Right lobe of liver (tissue), 6 donors: ENCODE results near the gene CD164L2. TPM values are rescaled to one million over a fixed set of nuclear protein-coding genes. Genes with fewer than 3 reads are reported as not detected.

Source experiments
- ATAC-seq, 4 donors: fragments of 200-7000 bp; cut with Tn5 transposase; one replicate each; pipeline ENCODE4 v1.9.1; 2020; ENCODE audit warnings: mild to moderate bottlenecking in 4 of 4, moderate library complexity in 4 of 4
- DNase-seq, 3 donors: peaks; one replicate each; pipeline ENCODE4 v3.0.0-alpha.2; 2020
- H3K27ac ChIP-seq, 3 donors: fragments of 200-600 bp; one replicate each; pipeline ENCODE4 v1.8.0; 2022
- H3K27me3 ChIP-seq, 2 donors: fragments of 200-600 bp; one replicate each; pipeline ENCODE4 v1.8.0; 2022
- H3K36me3 ChIP-seq, 4 donors: fragments of 200-600 bp; sonication (generic) in 1 of 4; one replicate each; pipeline versions ENCODE4 v1.5.1 to v1.8.0; 2017 to 2022; ENCODE audit warnings: control low read depth in 1 of 4
- H3K4me1 ChIP-seq, 4 donors: fragments of 200-600 bp; sonication (generic) in 1 of 4; one replicate each; pipeline versions ENCODE4 v1.5.1 to v1.8.0; 2017 to 2022; ENCODE audit warnings: control low read depth in 1 of 4
- H3K4me3 ChIP-seq, 3 donors: fragments of 200-600 bp; one replicate each; pipeline ENCODE4 v1.8.0; 2022
- H3K9me3 ChIP-seq, 4 donors: fragments of 200-600 bp; sonication (generic) in 1 of 4; one replicate each; pipeline versions ENCODE4 v1.5.1 to v1.8.0; 2017 to 2022; ENCODE audit warnings: control low read depth in 1 of 4
- POLR2A ChIP-seq: fragments of 450-650 bp; IDR thresholded peaks from one replicate; pipeline ENCODE4 v1.6.1; 2017; ENCODE audit warnings: antibody characterized with exemption, mild to moderate bottlenecking
- WGBS: methylation state at CpG from one replicate; pipeline ENCODE4 v1.1.6; 2018; ENCODE audit warnings: low coverage, low lambda C conversion rate; ENCODE audit not compliant: insufficient coverage; ENCODE audit errors: missing lambda C conversion rate; 5-methylcytosine and 5-hydroxymethylcytosine counted together
- intact Hi-C, 2 donors: fragments of 100-400 bp; cut with DNase I; formaldehyde crosslinking; loops; one replicate each; pipeline versions ENCODE4 v1.11.2 to v1.14.1; 2022
- total RNA-seq, 6 experiments: library from RNA; depleted of rRNA in 2 of 6; stranded (reverse); fragments of >200 nt in 2 of 6; fragmentation: NEBNext Ultra II Directional in 3 of 6; extraction: Animal tissue kit (Norgen Biotek cat#: 25700) in 3 of 6; gene quantifications; one replicate each; pipeline versions ENCODE4 v1.1.0 to v1.2.4, GENCODE V29; 2016 to 2023
- TF ChIP-seq, protein P1 (sequence below), 4 donors: fragments of 200-600 bp in 3 of 4; fragments of 450-650 bp in 1 of 4; IDR thresholded peaks; one replicate each; pipeline versions ENCODE4 v1.5.1 to v1.8.0; 2016 to 2022; ENCODE audit warnings: antibody characterized with exemption in 4 of 4, mild to moderate bottlenecking in 2 of 4
- donor health status: DM: no; HTN: yes; CAD: no.
- donor health status: DM: no; HTN: no; CAD: no.
- donor health status: DM: no; HTN: no; CAD: no.
- donor health status: DM: no; HTN: yes; CAD: no.
- donor health status: DM: no; HTN: yes; CAD: no.

The CD164L2 gene
- total RNA-seq, 6 experiments from 2014 or later = 0.86 TPM; not detected in 5

DNA sequence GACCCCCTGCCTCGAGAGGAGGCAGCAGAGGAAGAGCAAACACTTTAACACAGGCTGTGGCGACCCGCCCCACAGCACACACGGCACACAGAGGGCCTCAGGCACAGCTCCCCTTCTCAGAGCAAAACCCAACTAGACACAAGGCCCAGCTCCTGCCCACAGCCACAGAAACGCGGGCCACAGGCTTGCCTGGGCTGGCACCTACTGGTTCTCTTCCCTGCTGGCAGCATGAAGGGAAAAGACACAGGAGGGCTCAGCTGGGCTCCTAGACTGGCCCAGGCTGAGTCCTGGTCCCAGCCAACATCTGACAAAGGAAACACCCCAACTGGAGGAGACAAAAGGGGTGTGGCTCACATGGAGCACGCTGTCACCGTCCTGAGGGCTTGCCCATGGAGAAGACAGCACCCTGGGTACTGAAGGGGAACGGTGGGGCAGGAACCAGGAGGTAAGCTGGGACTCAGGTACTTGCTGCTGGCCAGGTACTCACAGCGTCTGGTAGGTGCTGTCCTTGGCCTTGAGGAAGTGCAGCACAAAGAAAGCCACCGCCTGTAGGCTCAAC, 3.5 kb downstream of the CD164L2 start:
- Histone ChIP-seq H3K4me3 (no peak overlapping the region), H3K36me3 (no peaks in the 10 kb centered on the region), H3K4me1 (no peaks in the 10 kb centered on the region), H3K27ac (no peak overlapping the region), H3K27me3 (no peaks in the 10 kb centered on the region), H3K9me3 (no peaks in the 10 kb centered on the region)
- 73% methylated on average over 2 of the region's 11 CpGs for WGBS
- no peak for ATAC-seq
- DNase-seq = no peak
- TF ChIP-seq, protein P1, sequence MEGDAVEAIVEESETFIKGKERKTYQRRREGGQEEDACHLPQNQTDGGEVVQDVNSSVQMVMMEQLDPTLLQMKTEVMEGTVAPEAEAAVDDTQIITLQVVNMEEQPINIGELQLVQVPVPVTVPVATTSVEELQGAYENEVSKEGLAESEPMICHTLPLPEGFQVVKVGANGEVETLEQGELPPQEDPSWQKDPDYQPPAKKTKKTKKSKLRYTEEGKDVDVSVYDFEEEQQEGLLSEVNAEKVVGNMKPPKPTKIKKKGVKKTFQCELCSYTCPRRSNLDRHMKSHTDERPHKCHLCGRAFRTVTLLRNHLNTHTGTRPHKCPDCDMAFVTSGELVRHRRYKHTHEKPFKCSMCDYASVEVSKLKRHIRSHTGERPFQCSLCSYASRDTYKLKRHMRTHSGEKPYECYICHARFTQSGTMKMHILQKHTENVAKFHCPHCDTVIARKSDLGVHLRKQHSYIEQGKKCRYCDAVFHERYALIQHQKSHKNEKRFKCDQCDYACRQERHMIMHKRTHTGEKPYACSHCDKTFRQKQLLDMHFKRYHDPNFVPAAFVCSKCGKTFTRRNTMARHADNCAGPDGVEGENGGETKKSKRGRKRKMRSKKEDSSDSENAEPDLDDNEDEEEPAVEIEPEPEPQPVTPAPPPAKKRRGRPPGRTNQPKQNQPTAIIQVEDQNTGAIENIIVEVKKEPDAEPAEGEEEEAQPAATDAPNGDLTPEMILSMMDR (IDR thresholded peaks at IDR 0.05) = no peak
- no peak for TF ChIP-seq POLR2A
- intact Hi-C loops = no loop called here

DNA sequence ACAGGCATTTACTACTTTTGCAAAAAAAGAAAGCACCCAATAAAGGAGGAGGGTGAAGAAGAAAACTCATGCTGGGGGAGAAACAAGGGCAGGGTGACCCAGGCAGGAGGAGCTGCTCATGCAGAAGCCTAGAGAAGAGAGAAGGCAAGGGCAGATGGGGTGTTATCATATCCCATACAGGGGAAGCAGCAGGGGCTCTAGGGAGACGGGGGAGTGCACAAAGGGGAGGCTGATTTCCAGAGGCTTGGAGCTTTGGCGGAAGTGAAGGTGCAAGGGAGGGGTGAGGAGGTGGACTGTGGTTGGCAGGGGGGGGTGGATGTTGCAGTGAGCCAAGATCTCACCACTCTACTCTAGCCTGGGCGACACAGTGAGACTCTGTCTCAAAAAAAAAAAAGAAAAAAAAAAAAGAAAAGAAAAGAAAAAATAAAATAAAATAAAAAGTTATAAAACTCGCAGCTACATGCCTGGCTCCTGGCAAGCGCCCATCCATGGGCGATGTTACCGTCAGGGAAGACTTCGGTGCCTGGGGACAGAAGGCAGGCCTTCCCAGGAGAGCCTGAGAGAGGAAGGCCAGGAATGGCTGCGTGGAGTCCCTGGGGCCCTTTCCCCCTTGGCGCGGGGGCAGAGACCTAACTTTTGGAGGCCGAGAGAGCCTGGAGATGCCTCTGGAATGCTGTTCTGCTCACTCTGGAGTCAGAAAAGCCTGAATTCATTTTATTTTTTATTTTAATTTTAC, 5.2 kb downstream of the CD164L2 start:
- TF ChIP-seq, protein P1 (IDR thresholded peaks at IDR 0.05) = no peak
- TF ChIP-seq POLR2A = no peak
- 72% methylated on average over 9 of the region's 12 CpGs for WGBS
- DNase-seq = no peak
- Histone ChIP-seq H3K36me3 (no peaks in the 10 kb centered on the region), H3K4me3 (no peak overlapping the region), H3K27ac (no peak overlapping the region), H3K9me3 (no peaks in the 10 kb centered on the region), H3K27me3 (no peaks in the 10 kb centered on the region), H3K4me1 (no peaks in the 10 kb centered on the region)
- intact Hi-C loops = no loop called here
- ATAC-seq = no peak

DNA sequence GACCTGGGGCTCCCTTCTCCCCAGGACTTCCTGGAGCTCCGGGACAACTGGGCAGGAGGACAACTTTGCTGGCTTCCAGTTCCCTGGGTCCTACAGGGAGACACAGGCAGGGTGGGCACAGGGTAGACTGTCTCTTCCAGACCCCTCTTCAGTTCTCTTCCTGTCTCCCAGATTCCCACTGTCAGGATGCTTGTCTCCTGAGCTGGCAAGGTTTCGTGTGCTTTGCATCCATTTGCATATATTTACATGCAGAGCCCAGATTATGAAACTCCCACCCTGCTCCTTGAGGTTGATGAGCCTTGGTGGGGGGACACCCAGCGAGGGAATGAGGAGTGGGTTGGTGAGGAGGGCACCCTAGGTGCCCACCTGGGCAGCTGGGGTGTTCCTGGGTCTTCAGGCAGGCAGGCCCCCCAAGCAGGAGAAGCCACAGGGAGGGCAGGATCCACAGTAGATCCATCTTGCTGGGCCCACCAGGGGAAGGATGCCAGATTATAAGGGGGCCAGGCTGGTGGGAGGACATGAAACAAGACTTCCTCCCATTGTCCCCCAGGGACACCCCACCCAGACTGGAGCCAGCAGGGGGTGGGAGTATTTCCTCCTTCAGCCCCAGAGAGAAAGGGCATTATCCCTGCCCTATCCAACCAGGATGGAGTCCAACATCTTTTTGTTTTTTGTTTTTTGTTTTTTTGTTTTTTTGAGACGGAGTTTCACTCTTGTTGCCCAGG, 8.6 kb downstream of the CD164L2 start, which contains the start of gene FCN3:
TSS of gene FCN3 (minus strand) at position 463 of the 725 bp plus-strand sequence. CDS start at position 457, 6 bp downstream.
- Histone ChIP-seq H3K27ac (peak within 1 kb of the TSS; percentile 40 to 68 (median 50)), H3K4me3 (peak within 1 kb of the TSS; percentile 14 to 27 (median 21)), H3K9me3 (no peaks in the 10 kb centered on the region), H3K4me1 (no peaks in the 10 kb centered on the region), H3K36me3 (no peaks in the 10 kb centered on the region), H3K27me3 (no peaks in the 10 kb centered on the region)
- DNase-seq (no peak), ATAC-seq (peak; percentile 34 to 55 (median 46))
- intact Hi-C loops = no loop called here
- TF ChIP-seq, protein P1 (IDR thresholded peaks at IDR 0.05) = no peak
- TF ChIP-seq POLR2A = no peak
- 68% methylated on average over 2 of the region's 4 CpGs for WGBS

DNA sequence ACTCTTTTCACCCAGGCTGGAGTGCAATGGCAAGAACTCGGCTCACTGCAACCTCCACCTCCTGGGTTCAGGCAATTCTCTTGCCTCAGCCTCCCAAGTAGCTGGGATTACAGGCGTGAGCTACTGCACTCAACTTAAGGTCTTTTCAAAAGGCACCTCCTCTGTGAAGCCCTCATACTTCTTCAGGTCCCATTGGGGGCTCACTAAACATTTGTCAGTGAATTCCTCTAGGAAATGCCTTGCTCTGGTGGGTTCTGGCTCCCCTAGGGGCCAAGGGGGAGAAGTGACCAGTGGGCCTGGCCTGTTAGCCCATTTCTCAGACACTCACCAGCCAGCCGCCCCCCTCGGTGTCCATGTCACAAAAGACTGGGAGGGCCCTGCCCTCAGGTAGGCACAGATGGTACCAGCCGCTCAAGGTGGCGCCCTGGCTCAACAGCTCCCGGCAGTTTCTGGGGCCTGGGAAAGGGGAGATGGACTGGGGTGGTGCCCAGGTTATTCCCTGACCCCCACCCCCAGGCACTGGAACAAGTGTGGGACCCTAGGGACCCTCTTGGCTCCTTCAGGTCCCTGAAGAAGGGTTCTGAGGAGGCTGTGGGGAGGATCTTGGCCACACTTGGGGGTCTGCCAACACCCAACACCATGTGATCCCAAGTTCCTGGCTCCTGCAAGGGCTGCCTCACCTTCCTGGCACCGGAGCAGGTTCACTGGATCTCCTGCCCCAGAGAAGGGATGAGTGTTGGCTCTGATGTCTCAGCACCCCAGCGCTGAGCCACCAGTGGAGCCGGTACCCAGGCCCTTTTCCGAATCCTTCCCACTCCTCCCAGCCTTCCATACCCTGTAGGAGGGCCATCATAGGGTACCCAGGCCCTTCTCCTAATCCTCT, 10.1 kb downstream of the CD164L2 start:
- Histone ChIP-seq H3K4me1 (no peaks in the 10 kb centered on the region), H3K27me3 (no peaks in the 10 kb centered on the region), H3K9me3 (no peaks in the 10 kb centered on the region), H3K27ac (peak overlapping the region; percentile 40 to 68 (median 50)), H3K36me3 (no peaks in the 10 kb centered on the region), H3K4me3 (peak overlapping the region; percentile 14 to 27 (median 14))
- DNase-seq (no peak), ATAC-seq (no peak)
- intact Hi-C loops = no loop called here
- WGBS = 77% methylated on average over 2 of the region's 11 CpGs
- no peak for TF ChIP-seq POLR2A
- TF ChIP-seq, protein P1 (IDR thresholded peaks at IDR 0.05) = no peak
